ENCODE results near the gene STK16. TPM values are rescaled to one million over a fixed set of nuclear protein-coding genes. Genes with fewer than 3 reads are reported as not detected.
A peak's percentile ranks its signal among the peaks of the same experiment; 100 is the strongest.

Gene STK16
- total and polyA plus RNA-seq, 2 of the 4 experiments (the other 2 are of a cell fraction), result 44.4 to 50.1 TPM

GRCh38 chr2:219298759-219299371, 53.6 kb downstream of the STK16 start:
- no peaks in the 10 kb centered on the region for H3K9me3 ChIP-seq (ENCODE audit: control insufficient read depth, insufficient read depth, low read length)
- POLR2A ChIA-PET (ENCODE audit: unreplicated experiment), result no interaction called here
- H3K36me3 ChIP-seq (ENCODE audit: control insufficient read depth, insufficient read depth, low read length), result peaks cover 4% of the 10 kb centered on the region
- peak overlapping the region; percentile 54 for H3K4ac ChIP-seq (ENCODE audit: low read depth, low read length)
- WGBS, 2 experiments (ENCODE audit: extremely low coverage in 2 of 2, insufficient read length in 1 of 2), result 14% methylated on average over 9 of the region's 15 CpGs; no CpG with 5 or more reads in 1 of the 2 experiments
- in situ Hi-C loops (cut with MboI; ENCODE audit: low sequenced_read_pairs) (loop anchor here (5.0 kb wide), 1 partner anchor 127 kb away; the partner anchor contains the start of gene SLC23A3), intact Hi-C loops (cut with micrococcal nuclease) (loop anchor here (1.0 to 5.0 kb wide), 4 partner anchors 80 to 242 kb away; partner anchors contain the start of gene NHEJ1), dilution Hi-C loops (cut with HindIII; ENCODE audit: low sequenced_read_pairs, unreplicated experiment) (no loop called here)
- H4K20me1 ChIP-seq (ENCODE audit: insufficient read depth, low read length), result no peaks in the 10 kb centered on the region
- peak overlapping the region; percentile 70 for H4K5ac ChIP-seq (ENCODE audit: low read depth, low read length)
- peak overlapping the region; percentile 76; the same call in 1 of the 2 replicates for H2BK120ac ChIP-seq (ENCODE audit: low read depth, low read length)
- H3K4me3 ChIP-seq (ENCODE audit: insufficient read depth, low read depth, low read length), result no peak overlapping the region
- H4K91ac ChIP-seq (ENCODE audit: insufficient read depth, low read depth, low read length), result peak overlapping the region; percentile 44; the same call in 1 of the 2 replicates
- peak overlapping the region; percentile 40; the same call in 1 of the 2 replicates for H2AK5ac ChIP-seq (ENCODE audit: low read depth, low read length)
- peak overlapping the region; percentile 67 for H2AK9ac ChIP-seq (replicated peaks; ENCODE audit: low read depth, low read length, poor library complexity)
- peaks cover 6% of the 10 kb centered on the region; the same call in 1 of the 2 replicates for H3K4me1 ChIP-seq (ENCODE audit: control insufficient read depth, insufficient read depth, low read length)
- no peak overlapping the region for H3K18ac ChIP-seq (ENCODE audit: low read depth, low read length)
- no peak overlapping the region for H3K56ac ChIP-seq (ENCODE audit: extremely low read depth, insufficient read depth, low read length)
- H3K27ac ChIP-seq (ENCODE audit: insufficient read depth, low read length), result no peak overlapping the region
- ATAC-seq (ENCODE audit: low read depth) (peak; percentile 86), DNase-seq (peak; percentile 69)
- H3K79me1 ChIP-seq (ENCODE audit: low read depth in 1 of 2, low read length in 2 of 2), result no peaks in the 10 kb centered on the region
- H2BK20ac ChIP-seq (ENCODE audit: low read depth, low read length), result no peak overlapping the region
- peak overlapping the region; percentile 89 for H2AFZ ChIP-seq (replicated peaks; ENCODE audit: low read length, poor library complexity)
- H4K8ac ChIP-seq (ENCODE audit: low read depth in 2 of 2, low read length in 2 of 2), result no peak overlapping the region; a peak in 1 of 4 replicates
- peak overlapping the region; percentile 34; the same call in 1 of the 2 replicates for H3K9ac ChIP-seq (ENCODE audit: low read depth, low read length)
- no peak overlapping the region for H3K4me2 ChIP-seq (ENCODE audit: low read depth, low read length)
- no peak overlapping the region for H2BK5ac ChIP-seq (ENCODE audit: low read depth, low read length, poor library complexity, severe bottlenecking)
- no peaks in the 10 kb centered on the region for H3K27me3 ChIP-seq (ENCODE audit: control insufficient read depth, insufficient read depth, low read length)
- CTCF ChIA-PET, result interaction anchor here (0.6 to 1.4 kb wide), 2 partner anchors 13 to 21 kb away, joined by 3 read pairs; no protein-coding TSS in a partner anchor
- H3K9me1 ChIP-seq (ENCODE audit: insufficient read depth, low read length), result no peaks in the 10 kb centered on the region
- H3K14ac ChIP-seq (replicated peaks; ENCODE audit: low read depth, low read length), result 0 out of 2 replicates have a peak overlapping the region, but pooled peaks have one; percentile 46
- BruUV-seq (replicated peaks), result no TSS peak
- no peak overlapping the region for H2BK15ac ChIP-seq (ENCODE audit: low read depth, low read length)
- peak; percentile 96 for TF ChIP-seq CTCF (conservative IDR thresholded peaks at IDR 0.05; ENCODE audit: low read depth, low read length)
- TF ChIP-seq NFE2L2 (IDR thresholded peaks at IDR 0.05; ENCODE audit: low read depth, low read length), result no peak
- peak; percentile 89 for TF ChIP-seq SMC3 (IDR thresholded peaks at IDR 0.05; ENCODE audit: low read depth, low read length)
- TF ChIP-seq MAZ (IDR thresholded peaks at IDR 0.05; ENCODE audit: borderline replicate concordance, low read depth, low read length), result peak; percentile 84; the same call in 1 of the 2 replicates
- TF ChIP-seq RAD21 (IDR thresholded peaks at IDR 0.05; ENCODE audit: low read length), result peak; percentile 88
- TF ChIP-seq RFX5 (IDR thresholded peaks at IDR 0.05; ENCODE audit: low read depth, low read length), result no peak
- no peak overlapping the region for H3K23ac ChIP-seq (ENCODE audit: low read depth, low read length)

All from IMR-90 (cell line).